K562 (cell line): ENCODE data around the gene NISCH. TPM values are rescaled to one million over a fixed set of nuclear protein-coding genes. Genes with fewer than 3 reads are reported as not detected.

Experiments
- ADNP ChIP-seq: fragments of 200-800 bp; sonication (Bioruptor generic); IDR thresholded peaks from 2 replicates; pipeline ENCODE4 v1.6.1; 2016; ENCODE audit warnings: missing genetic modification characterization, missing compliant biosample characterization
- CBFA2T3 ChIP-seq: fragments of 450-650 bp; IDR thresholded peaks from 2 replicates; pipeline ENCODE4 v1.6.1; 2017
- ETS1 ChIP-seq: conservative IDR thresholded peaks from 2 replicates; pipeline ENCODE4 v1.6.1; 2011; ENCODE audit warnings: low read depth, mild to moderate bottlenecking, low read length; ENCODE audit not compliant: control insufficient read depth
- EZH2 ChIP-seq: IDR thresholded peaks from 2 replicates; pipeline ENCODE4 v1.6.1; 2012; ENCODE audit warnings: low read depth, mild to moderate bottlenecking, inconsistent platforms, low read length, borderline replicate concordance
- GABPB1 ChIP-seq: sonication (generic); formaldehyde crosslinking; IDR thresholded peaks from 2 replicates; pipeline ENCODE4 v1.8.0; 2022; ENCODE audit warnings: mild to moderate bottlenecking, missing genetic modification reagents
- HNRNPK ChIP-seq: fragments of 200-400 bp; formaldehyde crosslinking; IDR thresholded peaks from one replicate; pipeline ENCODE4 v1.6.1; 2018; ENCODE audit warnings: mild to moderate bottlenecking, low read depth, low read length; ENCODE audit not compliant: poor library complexity, severe bottlenecking
- KDM1A ChIP-seq, 2 experiments: fragments of 450-650 bp; IDR thresholded peaks; 2 replicates each; pipeline ENCODE4 v1.6.1; 2016; ENCODE audit warnings: mild to moderate bottlenecking in 2 of 2
- L3MBTL2 ChIP-seq: fragments of 450-650 bp; IDR thresholded peaks from 2 replicates; pipeline ENCODE4 v1.6.1; 2016; ENCODE audit warnings: mild to moderate bottlenecking, moderate library complexity
- MCM7 ChIP-seq, 2 experiments: fragments of 450-650 bp; IDR thresholded peaks; 2 replicates each; pipeline ENCODE4 v1.6.1; 2016 to 2018
- NFE2L1 ChIP-seq: fragments of 450-650 bp; IDR thresholded peaks from 2 replicates; pipeline ENCODE4 v1.6.1; 2016; ENCODE audit warnings: missing genetic modification characterization, low read depth, mild to moderate bottlenecking, missing compliant biosample characterization, moderate library complexity, borderline replicate concordance
- POLR2AphosphoS2 ChIP-seq: IDR thresholded peaks from 2 replicates; pipeline ENCODE4 v1.6.1; 2012; ENCODE audit warnings: low read length, improper control_type of control experiment
- PRPF4 ChIP-seq: fragments of 200-400 bp; formaldehyde crosslinking; IDR thresholded peaks from one replicate; pipeline ENCODE4 v1.6.1; 2017; ENCODE audit warnings: low read length, low read depth, mild to moderate bottlenecking; ENCODE audit not compliant: insufficient read depth, poor library complexity, severe bottlenecking
- RBBP5 ChIP-seq: fragments of 200-600 bp; sonication (generic); IDR thresholded peaks from 2 replicates; pipeline ENCODE4 v1.6.1; 2012; ENCODE audit warnings: borderline replicate concordance, mild to moderate bottlenecking, low read length, control low read depth, inconsistent platforms; ENCODE audit not compliant: insufficient read depth, poor library complexity, severe bottlenecking
- RBFOX2 ChIP-seq: fragments of 200-400 bp; formaldehyde crosslinking; IDR thresholded peaks from 2 replicates; pipeline ENCODE4 v1.6.1; 2017; ENCODE audit warnings: low read depth, mild to moderate bottlenecking, low read length, moderate library complexity
- SAP30 ChIP-seq: fragments of 200-600 bp; sonication (generic); IDR thresholded peaks from 2 replicates; pipeline ENCODE4 v1.6.1; 2012; ENCODE audit warnings: borderline replicate concordance, low read depth, mild to moderate bottlenecking, moderate library complexity, low read length, control low read depth, inconsistent platforms; ENCODE audit not compliant: insufficient read depth, poor library complexity, severe bottlenecking
- SIN3B ChIP-seq: fragments of 450-650 bp; IDR thresholded peaks from 2 replicates; pipeline ENCODE4 v1.6.1; 2017; ENCODE audit warnings: low read depth, mild to moderate bottlenecking, moderate library complexity
- SIX5 ChIP-seq, 2 experiments: IDR thresholded peaks; 2 replicates each; pipeline ENCODE4 v1.6.1; 2011; ENCODE audit warnings: low read length in 2 of 2, borderline replicate concordance in 1 of 2, low read depth in 1 of 2, mild to moderate bottlenecking in 1 of 2, moderate library complexity in 1 of 2; ENCODE audit not compliant: insufficient read depth in 1 of 2
- SMAD1 ChIP-seq: fragments of 150-350 bp; IDR thresholded peaks from 2 replicates; pipeline ENCODE4 v1.6.1; 2014; ENCODE audit warnings: low read length, low read depth; ENCODE audit not compliant: partially characterized antibody
- SMARCE1 ChIP-seq: fragments of 450-650 bp; IDR thresholded peaks from 2 replicates; pipeline ENCODE4 v1.7.1; 2016; ENCODE audit warnings: mild to moderate bottlenecking
- ZNF263 ChIP-seq: sonication (generic); formaldehyde crosslinking; IDR thresholded peaks from 2 replicates; pipeline ENCODE4 v1.8.0; 2022; ENCODE audit warnings: mild to moderate bottlenecking, missing genetic modification reagents, borderline replicate concordance
- ZSCAN29 ChIP-seq: fragments of 450-650 bp; IDR thresholded peaks from 2 replicates; pipeline ENCODE4 v1.6.1; 2017
- polyA plus RNA-seq, 8 experiments: library from polyadenylated mRNA; depleted of rRNA in 4 of 8; stranded (reverse) in 5 of 8; unstranded in 3 of 8; fragments of >200 nt; fragmentation: Nextera tagmentation in 2 of 8; fragmentation: Illumina TruSeq in 1 of 8; extraction: Ambion mirVana in 2 of 8; extraction: Trizol in 1 of 8; gene quantifications; 2 replicates each; pipeline versions ENCODE4 v1.2.1 to v1.2.3, GENCODE V29; 2011 to 2014; ENCODE audit warnings: inconsistent platforms in 1 of 8, missing spikeins in 1 of 8
- total RNA-seq, 7 experiments: library from RNA; depleted of rRNA in 6 of 7; stranded (reverse); fragments of >200 nt in 6 of 7; fragmentation: Illumina TruSeq in 2 of 7; extraction: Trizol in 2 of 7; gene quantifications; 2 replicates each; pipeline versions ENCODE4 v1.2.1 to v1.2.3, GENCODE V29; 2011 to 2021; ENCODE audit warnings: low replicate concordance in 1 of 7
- TF ChIP-seq, protein P1 (sequence below): fragments of 450-650 bp; IDR thresholded peaks from 2 replicates; pipeline ENCODE4 v1.6.1; 2014; ENCODE audit warnings: low read depth, mild to moderate bottlenecking, moderate library complexity, borderline replicate concordance
- TF ChIP-seq, protein P2 (sequence below): fragments of 250-450 bp; sonication (Bioruptor Pico); IDR thresholded peaks from 2 replicates; pipeline ENCODE4 v1.8.0; 2022; ENCODE audit warnings: moderate library complexity, mild to moderate bottlenecking, inconsistent platforms

Gene NISCH
- total and polyA plus RNA-seq, 9 of the 15 experiments (the other 6 are each of a cell fraction or from before 2014, with no cell fraction given): 0.44 to 43.5 (median 23.4) TPM

DNA sequence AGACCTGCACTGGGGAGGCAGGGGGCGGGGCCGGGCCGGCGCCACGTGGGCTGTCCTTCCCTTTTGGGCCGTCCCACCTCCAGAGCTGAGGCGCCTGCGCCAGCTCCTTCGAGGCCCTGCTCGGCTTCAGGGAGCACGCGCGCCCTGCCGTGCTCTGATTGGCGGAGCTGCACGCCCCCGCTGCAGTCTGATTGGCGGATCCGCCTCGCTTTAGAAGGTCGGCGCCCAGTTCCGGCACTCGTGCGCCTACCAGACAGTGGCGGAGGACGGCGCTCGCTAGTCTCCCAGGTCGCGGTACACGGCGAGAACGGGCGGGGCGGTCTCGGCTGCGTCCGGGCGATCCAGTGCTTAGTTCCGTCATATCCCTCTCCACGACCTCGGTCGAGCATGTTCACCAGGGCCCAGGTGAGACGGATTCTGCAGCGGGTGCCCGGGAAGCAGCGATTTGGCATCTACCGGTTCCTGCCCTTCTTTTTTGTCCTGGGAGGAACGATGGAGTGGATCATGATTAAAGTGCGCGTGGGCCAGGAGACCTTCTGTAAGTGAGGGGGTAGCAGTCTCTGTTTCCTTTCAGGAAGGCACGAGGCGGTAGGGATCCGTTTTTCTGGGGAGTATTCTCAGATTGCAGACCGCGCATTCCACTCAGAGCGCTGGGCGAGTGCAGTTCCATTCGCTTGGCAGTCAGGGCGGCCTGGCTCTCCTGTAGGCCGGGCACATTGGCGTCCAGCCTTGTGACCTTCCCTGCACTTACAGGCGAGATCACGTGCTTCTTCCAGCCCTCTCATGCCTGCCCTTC, 81.2 kb downstream of the NISCH start, which contains the start of gene UQCC5 (continued):
- TF ChIP-seq PRPF4 (no peak), MCM7 (IDR thresholded peaks at IDR 0.05) (no peak), SMARCE1 (0 out of 2 replicates have a peak, but pooled peaks have one; percentile 15), RBBP5 (peak; percentile 47), ZNF263 (CRISPR knock-in tag) (peak; percentile 58; the same call in 1 of the 2 replicates), SIN3B (no peak), ZSCAN29 (no peak), ADNP (tag) (no peak), L3MBTL2 (peak; percentile 95), GABPB1 (CRISPR knock-in tag) (peak; percentile 62), HNRNPK (no peak), NFE2L1 (no peak), SMAD1 (no peak), SIX5 (IDR thresholded peaks at IDR 0.05; ENCODE audit: borderline replicate concordance in 1 of 2, insufficient read depth in 1 of 2, low read depth in 1 of 2, low read length in 2 of 2) (no peak), KDM1A (IDR thresholded peaks at IDR 0.05) (no peak), CBFA2T3 (no peak), POLR2AphosphoS2 (peak; percentile 87; the same call in 1 of the 2 replicates), SAP30 (peak; percentile 73), ETS1 (peak; percentile 91), RBFOX2 (peak; percentile 99), EZH2 (no peak)
- TF ChIP-seq, protein P1, sequence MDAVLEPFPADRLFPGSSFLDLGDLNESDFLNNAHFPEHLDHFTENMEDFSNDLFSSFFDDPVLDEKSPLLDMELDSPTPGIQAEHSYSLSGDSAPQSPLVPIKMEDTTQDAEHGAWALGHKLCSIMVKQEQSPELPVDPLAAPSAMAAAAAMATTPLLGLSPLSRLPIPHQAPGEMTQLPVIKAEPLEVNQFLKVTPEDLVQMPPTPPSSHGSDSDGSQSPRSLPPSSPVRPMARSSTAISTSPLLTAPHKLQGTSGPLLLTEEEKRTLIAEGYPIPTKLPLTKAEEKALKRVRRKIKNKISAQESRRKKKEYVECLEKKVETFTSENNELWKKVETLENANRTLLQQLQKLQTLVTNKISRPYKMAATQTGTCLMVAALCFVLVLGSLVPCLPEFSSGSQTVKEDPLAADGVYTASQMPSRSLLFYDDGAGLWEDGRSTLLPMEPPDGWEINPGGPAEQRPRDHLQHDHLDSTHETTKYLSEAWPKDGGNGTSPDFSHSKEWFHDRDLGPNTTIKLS: peak; percentile 63; the same call in 1 of the 2 replicates
- TF ChIP-seq, protein P2, sequence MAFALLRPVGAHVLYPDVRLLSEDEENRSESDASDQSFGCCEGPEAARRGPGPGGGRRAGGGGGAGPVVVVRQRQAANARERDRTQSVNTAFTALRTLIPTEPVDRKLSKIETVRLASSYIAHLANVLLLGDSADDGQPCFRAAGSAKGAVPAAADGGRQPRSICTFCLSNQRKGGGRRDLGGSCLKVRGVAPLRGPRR (CRISPR knock-in tag): no peak
